H1 (cell line): Measurements from ENCODE around the gene ADD3. TPM values are rescaled to one million over a fixed set of nuclear protein-coding genes. Genes with fewer than 3 reads are reported as not detected.
A peak's percentile ranks its signal among the peaks of the same experiment; 100 is the strongest.

Source experiments
- CTCF ChIA-PET: fragments of 300-600 bp; sonication (Branson Sonifier 250); formaldehyde crosslinking; loops from one replicate; lab custom pipeline; 2021; ENCODE audit not compliant: partially characterized antibody; lab: Charles Lee
- POLR2A ChIA-PET: fragments of 300-600 bp; sonication (Branson Sonifier 250); formaldehyde crosslinking; loops from one replicate; lab custom pipeline; 2021; ENCODE audit warnings: inconsistent platforms; ENCODE audit not compliant: partially characterized antibody; lab: Charles Lee
- DNase-seq, 2 experiments: peaks; one replicate each; pipeline versions ENCODE4 v3.0.0 to v3.0.0-alpha.2; 2010 to 2022; ENCODE audit warnings: low spot score in 2 of 2, low read depth in 1 of 2, mixed read lengths in 1 of 2
- FAIRE-seq: peaks from 2 replicates; lab custom pipeline; 2011; peaks lifted over from hg19 to GRCh38; lab: Jason Lieb, UNC
- H2AFZ ChIP-seq: 2 replicates; pipeline ENCODE4 v1.8.1; 2012; ENCODE audit warnings: low read length, inconsistent platforms
- H2AK5ac ChIP-seq: 2 replicates; pipeline ENCODE4 v1.6.1; 2013; ENCODE audit warnings: low read depth, low read length
- H2BK120ac ChIP-seq: replicated peaks from 2 replicates; pipeline ENCODE3; 2013; ENCODE audit warnings: low read depth, low read length, inconsistent platforms
- H2BK12ac ChIP-seq: 2 replicates; pipeline ENCODE4 v1.6.1; 2013; ENCODE audit warnings: low read depth, low read length
- H2BK15ac ChIP-seq: 2 replicates; pipeline ENCODE4 v1.6.1; 2013; ENCODE audit warnings: low read length
- H2BK20ac ChIP-seq: 2 replicates; pipeline ENCODE4 v1.6.1; 2013; ENCODE audit warnings: low read length
- H2BK5ac ChIP-seq: 2 replicates; pipeline ENCODE4 v1.6.1; 2013; ENCODE audit warnings: low read depth, low read length
- H3K14ac ChIP-seq: 2 replicates; pipeline ENCODE4 v1.6.1; 2013; ENCODE audit warnings: inconsistent platforms; ENCODE audit not compliant: insufficient read length
- H3K18ac ChIP-seq: 2 replicates; pipeline ENCODE4 v1.6.1; 2013; ENCODE audit warnings: low read length; ENCODE audit errors: extremely low read depth
- H3K23ac ChIP-seq: 2 replicates; pipeline ENCODE4 v1.6.1; 2013; ENCODE audit warnings: inconsistent platforms; ENCODE audit not compliant: insufficient read length
- H3K23me2 ChIP-seq: 2 replicates; pipeline ENCODE4 v1.6.1; 2013; ENCODE audit warnings: low read depth, low read length
- H3K27ac ChIP-seq: 2 replicates; pipeline ENCODE4 v1.6.1; 2011; ENCODE audit warnings: low read depth, low read length, inconsistent platforms
- H3K27me3 ChIP-seq, 4 experiments: replicated peaks in 1 of 4; 1 replicate in 1 of 4; 2 replicates in 3 of 4; pipeline versions ENCODE4 v1.6.1 to v1.8.1; 2011 to 2013; ENCODE audit warnings: low read length in 3 of 4, mild to moderate bottlenecking in 3 of 4, inconsistent platforms in 2 of 4, mixed read lengths in 2 of 4, moderate library complexity in 1 of 4; ENCODE audit not compliant: control insufficient read depth in 3 of 4, insufficient read depth in 3 of 4; ENCODE audit errors: extremely low read depth in 1 of 4
- H3K36me3 ChIP-seq, 4 experiments: 2 replicates each; pipeline versions ENCODE4 v1.6.1 to v1.8.1; 2011 to 2013; ENCODE audit warnings: mild to moderate bottlenecking in 4 of 4, low read length in 3 of 4, moderate library complexity in 2 of 4, control low read depth in 1 of 4, inconsistent platforms in 1 of 4; ENCODE audit not compliant: insufficient read depth in 4 of 4, control insufficient read depth in 2 of 4
- H3K4ac ChIP-seq: replicated peaks from 2 replicates; pipeline ENCODE3; 2013; ENCODE audit warnings: low read length, low read depth, mixed read lengths, inconsistent platforms; ENCODE audit not compliant: insufficient read length
- H3K4me1 ChIP-seq, 4 experiments: replicated peaks in 1 of 4; 1 replicate in 1 of 4; 2 replicates in 3 of 4; pipeline versions ENCODE4 v1.6.1 to v1.8.1; 2011 to 2013; ENCODE audit warnings: low read length in 3 of 4, inconsistent platforms in 2 of 4, mixed read lengths in 1 of 4; ENCODE audit not compliant: insufficient read depth in 4 of 4, control insufficient read depth in 3 of 4
- H3K4me2 ChIP-seq, 2 experiments: 2 replicates each; pipeline versions ENCODE4 v1.6.1 to v1.8.1; 2011 to 2013; ENCODE audit warnings: low read depth in 2 of 2, low read length in 2 of 2, control low read depth in 1 of 2, inconsistent platforms in 1 of 2, mild to moderate bottlenecking in 1 of 2; ENCODE audit not compliant: insufficient read depth in 1 of 2
- H3K4me3 ChIP-seq, 4 experiments: fragments of 200-600, 300-600 bp in 1 of 4; sonication (generic), shearing (Covaris generic), sonication (Bioruptor Twin) in 1 of 4; 2 replicates each; pipeline versions ENCODE4 v1.5.1 to v1.8.1; 2011 to 2016; ENCODE audit warnings: low read length in 4 of 4, low read depth in 3 of 4, control low read depth in 2 of 4, inconsistent platforms in 2 of 4, mild to moderate bottlenecking in 2 of 4, mixed read lengths in 1 of 4, moderate library complexity in 1 of 4; ENCODE audit not compliant: insufficient read depth in 2 of 4; ENCODE audit errors: extremely low read depth in 1 of 4
- H3K56ac ChIP-seq: replicated peaks from 2 replicates; pipeline ENCODE3; 2013; ENCODE audit warnings: low read depth, mild to moderate bottlenecking, mixed read lengths, low read length, inconsistent platforms; ENCODE audit not compliant: insufficient read length
- H3K79me1 ChIP-seq: 2 replicates; pipeline ENCODE4 v1.6.1; 2013; ENCODE audit warnings: low read depth, low read length, control low read depth
- H3K79me2 ChIP-seq, 2 experiments: 2 replicates each; pipeline versions ENCODE4 v1.6.1 to v1.8.1; 2012 to 2013; ENCODE audit warnings: low read length in 2 of 2, mild to moderate bottlenecking in 2 of 2, inconsistent platforms in 1 of 2; ENCODE audit not compliant: insufficient read depth in 2 of 2, control insufficient read depth in 1 of 2
- H3K9ac ChIP-seq, 4 experiments: replicated peaks in 1 of 4; 1 replicate in 1 of 4; 2 replicates in 3 of 4; pipeline versions ENCODE4 v1.6.1 to v1.8.1; 2011 to 2013; ENCODE audit warnings: low read depth in 3 of 4, low read length in 3 of 4, control low read depth in 2 of 4, mild to moderate bottlenecking in 2 of 4, moderate library complexity in 2 of 4, inconsistent platforms in 1 of 4; ENCODE audit errors: extremely low read depth in 1 of 4
- H3K9me3 ChIP-seq, 2 experiments: 2 replicates each; pipeline versions ENCODE4 v1.6.1 to v1.8.1; 2012 to 2013; ENCODE audit warnings: mild to moderate bottlenecking in 2 of 2, moderate library complexity in 2 of 2, control low read depth in 1 of 2, inconsistent platforms in 1 of 2, low read depth in 1 of 2, low read length in 1 of 2, mixed read lengths in 1 of 2; ENCODE audit not compliant: insufficient read depth in 2 of 2
- H4K20me1 ChIP-seq, 2 experiments: replicated peaks in 1 of 2; 2 replicates each; pipeline versions ENCODE3 to v1.8.1; 2011 to 2013; ENCODE audit warnings: inconsistent platforms in 2 of 2, low read length in 2 of 2, mild to moderate bottlenecking in 1 of 2; ENCODE audit not compliant: insufficient read depth in 2 of 2, control insufficient read depth in 1 of 2
- H4K5ac ChIP-seq: 2 replicates; pipeline ENCODE4 v1.6.1; 2013; ENCODE audit warnings: low read length, low read depth, mixed read lengths, inconsistent platforms; ENCODE audit not compliant: insufficient read length
- H4K8ac ChIP-seq: 2 replicates; pipeline ENCODE4 v1.8.0; 2013; ENCODE audit warnings: mild to moderate bottlenecking, moderate library complexity, low read length, inconsistent platforms; ENCODE audit not compliant: insufficient read depth; ENCODE audit errors: extremely low read depth
- H4K91ac ChIP-seq: replicated peaks from 2 replicates; pipeline ENCODE3; 2013; ENCODE audit warnings: low read length, mixed read lengths, inconsistent platforms; ENCODE audit not compliant: insufficient read length
- TAF1 ChIP-seq: IDR thresholded peaks from 2 replicates; pipeline ENCODE4 v1.6.1; 2011; ENCODE audit warnings: mild to moderate bottlenecking, low read depth, low read length
- TBP ChIP-seq: IDR thresholded peaks from 2 replicates; pipeline ENCODE4 v1.6.1; 2011; ENCODE audit warnings: low read depth, low read length, improper control_type of control experiment
- polyA plus RNA-seq, 7 experiments: library from polyadenylated mRNA; depleted of rRNA in 3 of 7; stranded (reverse) in 5 of 7; unstranded in 2 of 7; fragments of >200 nt in 5 of 7; fragments of 200-250 nt in 2 of 7; gene quantifications; 1 replicate in 5 of 7; 2 replicates in 1 of 7; 4 replicates in 1 of 7; pipeline versions ENCODE4 v1.2.1 to v1.2.3, GENCODE V29; 2011 to 2013; ENCODE audit warnings: missing spikeins in 2 of 7, mixed read lengths in 2 of 7
- total RNA-seq: library from RNA; stranded (reverse); fragmentation: NEBNext Ultra II Directional; extraction: Animal tissue kit (Norgen Biotek cat#: 25700); gene quantifications from 2 replicates; pipeline ENCODE4 v1.2.1, GENCODE V29; 2021

Gene ADD3
- total and polyA plus RNA-seq, 2 of the 8 experiments (the other 6 are each of a cell fraction or from before 2014, with no cell fraction given): 44.7 to 85.6 TPM

- DNase-seq (no peak), FAIRE-seq (no peak)
- Histone ChIP-seq H3K23me2 (no peaks in the 10 kb centered on the region), H2BK20ac (no peak overlapping the region), H3K14ac (no peak overlapping the region), H3K27me3 (no peaks in the 10 kb centered on the region), H4K8ac (no peak overlapping the region), H3K36me3 (no peaks in the 10 kb centered on the region), H3K9me3 (no peaks in the 10 kb centered on the region), H3K18ac (no peak overlapping the region), H3K9ac (no peak overlapping the region), H4K91ac (no peak overlapping the region), H3K4ac (no peak overlapping the region), H3K4me1 (peaks cover 0 to 15% (median 3%) of the 10 kb centered on the region in 4 experiments; a peak in 4 of 7 replicates), H2BK120ac (no peak overlapping the region), H4K5ac (no peak overlapping the region), H2BK15ac (no peak overlapping the region), H3K56ac (no peak overlapping the region), H4K20me1 (no peaks in the 10 kb centered on the region), H3K4me2 (no peak overlapping the region), H2BK5ac (no peak overlapping the region), H3K4me3 (no peak overlapping the region), H3K23ac (no peak overlapping the region), H3K79me2 (no peaks in the 10 kb centered on the region), H3K27ac (no peak overlapping the region), H2AK5ac (no peak overlapping the region), H2AFZ (peak overlapping the region; percentile 77; the same call in 1 of the 2 replicates), H2BK12ac (no peak overlapping the region), H3K79me1 (no peaks in the 10 kb centered on the region)
- ChIA-PET CTCF (interaction anchor here (1.0 to 3.5 kb wide), 7 partner anchors 9 to 84 kb away, joined by 3 to 28 read pairs (median 4); no protein-coding TSS in a partner anchor), POLR2A (interaction anchor here (1.3 kb wide), 1 partner anchor 10 kb away, joined by 3 read pairs; no protein-coding TSS in a partner anchor)
- TF ChIP-seq TAF1 (no peak), TBP (no peak)
Observed at GRCh38 chr10:109967739-109968088, 40.1 kb upstream of the ADD3 start.
